ENCODE measurements around the gene SDS.

SDS gene

DNA sequence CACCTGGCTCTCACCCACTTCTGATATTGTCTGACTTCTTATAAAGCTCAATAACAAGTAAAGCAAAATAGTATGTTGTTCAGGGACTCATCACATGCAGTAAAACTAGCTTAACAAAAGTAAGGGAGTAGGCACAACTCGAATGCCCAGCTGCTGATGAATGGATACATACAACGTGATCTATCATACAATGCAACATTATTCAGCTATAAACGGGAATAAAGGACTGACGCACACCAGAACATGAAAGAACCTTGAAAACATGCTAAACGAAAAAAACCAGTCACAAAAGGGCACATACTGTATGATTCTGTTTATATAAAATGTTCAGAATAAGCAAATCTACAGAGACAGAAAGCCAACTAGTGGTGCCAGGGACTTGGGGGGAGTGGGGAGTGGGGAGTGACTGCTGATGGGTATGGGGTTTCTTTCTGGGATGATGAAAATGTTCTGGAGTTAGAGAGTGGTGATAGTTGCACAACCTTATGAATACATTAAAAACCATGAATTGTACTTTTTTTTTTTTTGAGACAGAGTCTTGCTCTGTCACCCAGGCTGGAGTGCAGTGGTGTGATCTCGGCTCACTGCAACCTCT is 34.2 kb downstream of the SDS start:
- TF ChIP-seq CTCF (IDR thresholded peaks at IDR 0.05; ENCODE audit: borderline replicate concordance, insufficient read depth, low read depth, low read length): no peak

DNA sequence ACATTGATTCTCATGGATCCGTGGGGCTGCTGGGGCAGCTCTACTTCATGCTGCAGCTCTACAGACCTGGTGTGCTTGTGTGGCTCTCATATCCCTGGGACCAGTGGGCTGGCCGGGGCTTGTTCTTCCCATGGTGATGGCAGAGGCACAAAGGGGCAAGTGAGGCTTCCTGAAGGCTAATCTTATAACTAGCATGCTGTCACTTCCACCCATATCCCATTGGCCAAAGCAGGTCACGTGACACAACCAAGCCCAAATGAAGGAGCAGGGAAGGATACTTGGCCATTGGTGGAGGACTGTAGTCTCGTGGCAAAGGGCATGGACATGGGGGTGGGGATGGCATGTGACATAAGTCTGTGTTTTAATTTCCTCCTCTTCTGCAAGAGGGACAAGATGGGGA is 35.4 kb downstream of the SDS start:
- no peak for TF ChIP-seq CTCF (IDR thresholded peaks at IDR 0.05; ENCODE audit: borderline replicate concordance, insufficient read depth, low read depth, low read length)
- no peak overlapping the region for H3K4me3 ChIP-seq (ENCODE audit: low read depth, low read length)

More for the DNA sequence above, 34.2 kb downstream of the SDS start:
- H3K4me3 ChIP-seq (ENCODE audit: low read depth, low read length): no peak overlapping the region

GRCh38 chr12:113366827-113367226 is 36.9 kb downstream of the SDS start:
- no peak for TF ChIP-seq CTCF (IDR thresholded peaks at IDR 0.05; ENCODE audit: borderline replicate concordance, insufficient read depth, low read depth, low read length)
- no peak overlapping the region for H3K4me3 ChIP-seq (ENCODE audit: low read depth, low read length)

- H3K4me3 ChIP-seq (ENCODE audit: low read depth, low read length): no peak overlapping the region
- TF ChIP-seq CTCF (IDR thresholded peaks at IDR 0.05; ENCODE audit: borderline replicate concordance, insufficient read depth, low read depth, low read length): no peak
These were observed 37.9 kb downstream of the SDS start for GRCh38 chr12:113365639-113366395.

GRCh38 chr12:113364698-113365097 is 39.0 kb downstream of the SDS start:
- TF ChIP-seq CTCF (IDR thresholded peaks at IDR 0.05; ENCODE audit: borderline replicate concordance, insufficient read depth, low read depth, low read length): no peak
- H3K4me3 ChIP-seq (ENCODE audit: low read depth, low read length): no peak overlapping the region

DNA sequence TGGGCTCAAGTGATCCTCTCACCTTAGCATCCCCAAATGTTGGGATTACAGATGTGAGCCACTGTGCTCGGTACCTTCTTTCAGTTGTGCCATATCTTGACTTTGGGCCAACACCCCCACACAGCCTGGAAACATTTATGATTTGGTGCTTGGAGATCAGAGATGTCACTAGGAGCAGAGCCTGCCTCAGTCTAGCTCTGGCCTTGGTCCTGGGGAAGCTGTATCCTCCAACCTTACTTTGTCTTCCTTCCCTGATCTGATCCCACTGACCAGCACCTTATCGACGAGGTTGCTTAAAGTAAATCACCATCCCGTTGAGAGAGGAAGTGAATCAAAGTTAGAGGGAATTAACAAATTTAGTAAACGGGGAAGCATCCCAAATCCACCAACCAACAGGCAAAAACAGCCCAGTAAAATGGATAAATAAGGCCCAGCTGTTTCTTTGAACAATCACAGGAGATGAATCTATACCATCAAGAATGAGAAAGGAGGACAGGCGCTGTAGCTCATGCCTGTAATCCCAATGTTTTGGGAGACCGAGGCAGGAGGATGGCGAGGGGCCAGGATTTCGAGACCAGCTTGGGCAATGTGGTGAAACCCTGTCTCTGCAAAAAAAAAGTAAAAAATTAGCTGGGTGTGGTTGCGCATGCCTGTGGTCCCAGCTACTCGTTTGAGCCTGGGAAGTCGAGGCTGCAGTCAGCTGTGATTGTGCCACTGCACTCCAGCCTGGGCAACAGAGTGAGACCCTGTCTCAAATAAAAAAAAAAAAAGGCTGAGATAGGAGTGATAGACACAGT is 41.9 kb downstream of the SDS start:
- no peak overlapping the region for H3K4me3 ChIP-seq (ENCODE audit: low read depth, low read length)
- TF ChIP-seq CTCF (IDR thresholded peaks at IDR 0.05; ENCODE audit: borderline replicate concordance, insufficient read depth, low read depth, low read length): no peak
